Measurements from ENCODE around the gene DALRD3. TPM values are rescaled to one million over a fixed set of nuclear protein-coding genes. Genes with fewer than 3 reads are reported as not detected.

Gene DALRD3, protein sequence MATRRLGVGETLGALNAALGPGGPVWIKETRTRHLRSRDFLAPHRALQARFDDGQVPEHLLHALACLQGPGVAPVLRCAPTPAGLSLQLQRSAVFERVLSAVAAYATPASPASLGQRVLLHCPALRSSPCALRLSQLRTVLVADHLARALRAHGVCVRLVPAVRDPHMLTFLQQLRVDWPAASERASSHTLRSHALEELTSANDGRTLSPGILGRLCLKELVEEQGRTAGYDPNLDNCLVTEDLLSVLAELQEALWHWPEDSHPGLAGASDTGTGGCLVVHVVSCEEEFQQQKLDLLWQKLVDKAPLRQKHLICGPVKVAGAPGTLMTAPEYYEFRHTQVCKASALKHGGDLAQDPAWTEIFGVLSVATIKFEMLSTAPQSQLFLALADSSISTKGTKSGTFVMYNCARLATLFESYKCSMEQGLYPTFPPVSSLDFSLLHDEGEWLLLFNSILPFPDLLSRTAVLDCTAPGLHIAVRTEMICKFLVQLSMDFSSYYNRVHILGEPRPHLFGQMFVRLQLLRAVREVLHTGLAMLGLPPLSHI
- total RNA-seq, result 10 to 100 TPM; 24.8 to 29.8 TPM

DNA sequence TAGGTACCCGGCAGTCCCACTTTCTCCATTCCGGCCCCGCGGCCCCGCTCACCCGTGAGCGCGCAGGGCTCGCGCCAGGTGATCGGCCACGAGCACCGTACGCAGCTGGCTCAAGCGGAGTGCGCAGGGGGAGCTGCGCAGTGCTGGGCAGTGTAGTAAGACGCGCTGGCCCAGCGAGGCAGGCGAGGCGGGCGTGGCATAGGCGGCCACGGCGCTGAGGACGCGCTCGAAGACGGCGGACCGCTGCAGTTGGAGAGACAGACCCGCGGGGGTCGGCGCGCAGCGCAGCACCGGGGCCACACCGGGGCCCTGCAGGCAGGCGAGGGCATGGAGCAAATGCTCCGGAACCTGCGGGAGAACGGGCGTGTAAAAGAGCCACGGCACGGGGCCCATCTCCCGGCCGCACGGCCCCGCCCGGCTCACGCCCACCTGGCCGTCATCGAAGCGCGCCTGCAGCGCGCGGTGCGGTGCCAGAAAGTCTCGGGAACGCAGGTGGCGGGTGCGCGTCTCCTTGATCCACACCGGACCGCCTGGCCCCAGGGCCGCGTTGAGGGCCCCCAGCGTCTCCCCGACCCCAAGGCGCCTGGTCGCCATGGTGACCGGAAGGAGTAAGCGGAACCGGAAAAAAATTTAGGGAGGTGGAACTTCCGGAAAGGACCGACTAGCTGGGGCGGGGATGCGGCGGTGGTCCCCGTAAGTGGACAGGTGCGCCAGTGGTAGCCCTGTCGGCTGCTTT is at the start of gene DALRD3:
Gene DALRD3 (minus strand): TSS at position 610 of the 736 bp plus-strand sequence. CDS start 16 bp downstream, at position 594.
- DNase-seq (peak; percentile 76), ATAC-seq (replicated peaks in 1 of 2) (peak; percentile 9 to 14)
- Mint-ChIP-seq H3K36me3 (ENCODE audit: insufficient read depth in 2 of 2) (peaks cover 7 to 10% of the 10 kb centered on the region in 2 donors), H3K27me3 (ENCODE audit: low read depth) (no peaks in the 10 kb centered on the region), H3K9me3 (no peaks in the 10 kb centered on the region), H3K27ac (peak within 1 kb of the TSS; percentile 85), H3K4me1 (ENCODE audit: low read depth) (peaks cover 44% of the 10 kb centered on the region), H3K4me3 (peak within 1 kb of the TSS; percentile 91 to 94)

DNA sequence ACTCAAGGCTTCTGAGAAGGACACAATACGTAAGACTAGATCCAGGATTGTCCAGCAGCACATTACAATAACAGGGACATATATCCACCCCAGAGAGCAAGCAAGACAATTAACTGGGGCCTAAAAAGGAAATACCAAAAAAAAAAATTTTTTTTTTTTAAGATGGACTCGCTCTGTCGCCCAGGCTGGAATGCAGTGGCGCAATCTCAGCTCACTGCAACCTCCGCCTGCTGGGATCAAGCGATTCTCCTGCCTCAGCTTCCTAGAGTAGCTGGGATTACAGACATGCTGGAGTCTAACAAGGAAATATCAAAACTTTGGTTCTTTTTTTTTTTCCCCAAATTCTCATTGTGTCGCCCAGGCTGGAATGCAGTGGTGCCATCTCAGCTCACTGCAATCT is 39.6 kb upstream of the DALRD3 start:
- H3K4me3 Mint-ChIP-seq, result no peak overlapping the region
- H3K4me1 Mint-ChIP-seq (ENCODE audit: low read depth), result no peaks in the 10 kb centered on the region
- DNase-seq, result no peak
- peaks cover 4 to 19% of the 10 kb centered on the region in 2 donors for H3K36me3 Mint-ChIP-seq (ENCODE audit: insufficient read depth in 2 of 2)
- no peaks in the 10 kb centered on the region for H3K27me3 Mint-ChIP-seq (ENCODE audit: low read depth)
- ATAC-seq (replicated peaks in 1 of 2), result no peak
- no peak overlapping the region for H3K27ac Mint-ChIP-seq
- no peaks in the 10 kb centered on the region for H3K9me3 Mint-ChIP-seq

DNA sequence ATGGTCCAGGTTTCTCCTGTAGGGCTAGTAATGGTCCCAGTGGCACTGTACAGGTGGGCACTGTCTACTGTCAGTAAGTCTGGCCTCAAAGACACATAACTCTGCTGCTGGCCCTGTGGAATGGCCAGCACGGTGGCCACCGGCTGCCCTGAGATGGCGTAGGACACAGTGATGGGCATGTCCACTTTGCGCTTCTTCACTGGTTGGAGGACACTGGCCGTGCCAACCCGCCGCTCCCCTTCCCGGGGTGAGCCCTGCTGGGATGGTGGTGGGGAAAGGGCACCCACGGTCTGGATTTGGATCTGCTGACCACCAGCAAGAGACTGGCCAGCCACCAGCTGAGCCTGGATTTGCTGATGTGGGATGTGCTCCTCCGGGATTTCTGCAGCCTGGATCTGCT is 38.9 kb upstream of the DALRD3 start:
- Mint-ChIP-seq H3K4me1 (ENCODE audit: low read depth) (no peaks in the 10 kb centered on the region), H3K27ac (no peak overlapping the region), H3K4me3 (no peak overlapping the region), H3K27me3 (ENCODE audit: low read depth) (no peaks in the 10 kb centered on the region), H3K9me3 (no peaks in the 10 kb centered on the region), H3K36me3 (ENCODE audit: insufficient read depth in 2 of 2) (peaks cover 7 to 20% of the 10 kb centered on the region in 2 donors)
- DNase-seq (no peak), ATAC-seq (replicated peaks in 1 of 2) (no peak)

DNA sequence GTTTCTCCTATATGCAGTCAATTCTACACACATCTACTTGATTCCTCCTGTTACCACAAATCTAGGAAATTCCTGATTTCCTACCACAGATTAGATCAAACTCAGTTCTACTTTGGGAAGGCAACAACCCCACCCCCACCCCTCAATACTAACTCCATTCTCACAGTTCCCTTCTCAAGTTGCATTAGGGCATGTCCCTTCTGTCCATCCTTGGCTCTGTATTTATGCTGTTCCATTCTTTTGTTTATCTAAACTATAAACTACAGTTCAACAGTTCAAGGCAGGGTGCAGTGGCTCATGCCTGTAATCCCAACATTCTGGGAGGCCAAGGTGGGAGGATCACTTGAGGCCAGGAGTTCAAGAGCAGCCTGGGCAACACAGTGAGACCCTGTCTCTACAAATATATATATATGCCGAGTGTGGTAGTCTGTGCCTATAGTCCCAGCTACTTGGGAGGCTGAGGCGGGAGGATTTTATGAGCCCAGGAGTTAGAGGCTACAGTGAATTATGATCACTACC is 36.0 kb upstream of the DALRD3 start:
- Mint-ChIP-seq H3K36me3 (ENCODE audit: insufficient read depth in 2 of 2) (peaks cover 9 to 29% of the 10 kb centered on the region in 2 donors), H3K4me3 (no peak overlapping the region), H3K27ac (no peak overlapping the region), H3K27me3 (ENCODE audit: low read depth) (no peaks in the 10 kb centered on the region), H3K4me1 (ENCODE audit: low read depth) (no peaks in the 10 kb centered on the region), H3K9me3 (no peaks in the 10 kb centered on the region)
- DNase-seq (no peak), ATAC-seq (replicated peaks in 1 of 2) (no peak)

DNA sequence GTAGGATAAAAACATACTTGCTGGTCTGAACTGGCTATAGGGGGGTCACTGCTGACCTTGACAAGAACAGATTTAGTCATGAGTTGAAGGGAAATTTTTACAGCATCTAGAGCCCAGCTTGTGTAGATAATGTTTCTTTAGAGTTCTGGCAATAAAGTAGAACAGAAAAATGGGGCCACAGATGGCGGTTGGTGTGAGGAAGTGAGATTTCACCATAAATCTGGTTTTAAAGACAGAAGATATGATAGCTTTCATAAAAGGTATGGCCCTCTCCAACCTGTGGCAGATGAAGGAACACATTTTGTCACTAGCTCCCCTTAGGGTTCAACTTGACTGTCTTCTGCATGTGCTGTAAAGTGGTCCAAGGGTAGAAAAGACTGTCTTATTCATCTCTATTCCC is 35.2 kb upstream of the DALRD3 start:
- no peak for DNase-seq
- ATAC-seq (replicated peaks in 1 of 2), result no peak
- Mint-ChIP-seq H3K4me1 (ENCODE audit: low read depth) (no peaks in the 10 kb centered on the region), H3K9me3 (no peaks in the 10 kb centered on the region), H3K4me3 (no peak overlapping the region), H3K27ac (peak overlapping the region; percentile 62), H3K27me3 (ENCODE audit: low read depth) (no peaks in the 10 kb centered on the region), H3K36me3 (ENCODE audit: insufficient read depth in 2 of 2) (peaks cover 9 to 27% of the 10 kb centered on the region in 2 donors)

DNA sequence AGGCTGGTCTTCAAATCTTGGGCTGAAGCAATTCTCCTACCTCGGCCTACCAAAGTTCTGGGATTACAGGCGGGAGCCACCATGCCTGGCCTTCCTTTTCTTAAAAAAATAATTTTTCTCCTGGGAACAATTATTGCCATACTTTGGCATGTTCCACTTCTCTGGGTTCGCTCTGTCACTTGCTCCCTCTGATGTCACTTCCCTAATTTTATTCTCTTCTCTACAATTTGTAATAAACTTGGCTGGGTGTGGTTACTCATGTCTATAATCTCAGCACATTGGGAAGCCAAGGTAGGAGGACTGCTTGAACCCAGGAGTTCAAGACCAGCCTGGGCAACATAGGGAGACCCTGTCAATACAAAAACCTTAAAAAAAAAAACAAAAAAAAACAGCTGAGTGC is 16.9 kb upstream of the DALRD3 start:
- Mint-ChIP-seq H3K27ac (peak overlapping the region; percentile 80), H3K9me3 (no peaks in the 10 kb centered on the region), H3K27me3 (ENCODE audit: low read depth) (no peaks in the 10 kb centered on the region), H3K4me1 (ENCODE audit: low read depth) (peaks cover 7% of the 10 kb centered on the region), H3K36me3 (ENCODE audit: insufficient read depth in 2 of 2) (peaks cover 3 to 17% of the 10 kb centered on the region in 2 donors), H3K4me3 (no peak overlapping the region)
- DNase-seq, result no peak
- ATAC-seq (replicated peaks in 1 of 2), result no peak

DNA sequence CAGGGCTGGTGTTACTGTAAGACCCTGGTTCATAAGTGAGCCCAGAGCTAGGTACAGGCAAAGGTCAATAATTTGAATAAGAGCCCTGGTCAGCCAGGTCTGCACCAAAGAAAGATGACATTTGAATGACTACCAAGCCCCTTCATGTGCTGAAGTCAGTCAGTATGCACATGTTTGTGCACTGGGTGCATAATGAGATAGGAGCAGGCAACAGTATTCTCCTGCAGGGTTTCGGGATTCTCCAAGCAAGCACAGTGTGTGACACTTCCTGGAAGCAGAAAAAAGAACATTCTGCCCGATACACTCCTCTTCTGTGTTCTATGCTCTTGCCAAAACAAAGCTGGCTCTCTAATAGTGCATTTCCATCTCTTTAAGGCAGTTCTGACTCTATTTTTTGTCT is 16.3 kb upstream of the DALRD3 start:
- no peak overlapping the region for H3K4me3 Mint-ChIP-seq
- no peak for ATAC-seq (replicated peaks in 1 of 2)
- DNase-seq, result no peak
- H3K9me3 Mint-ChIP-seq, result no peaks in the 10 kb centered on the region
- no peaks in the 10 kb centered on the region for H3K27me3 Mint-ChIP-seq (ENCODE audit: low read depth)
- H3K36me3 Mint-ChIP-seq (ENCODE audit: insufficient read depth in 2 of 2), result peaks cover 3 to 17% of the 10 kb centered on the region in 2 donors
- H3K4me1 Mint-ChIP-seq (ENCODE audit: low read depth), result peaks cover 13% of the 10 kb centered on the region
- H3K27ac Mint-ChIP-seq, result no peak overlapping the region

DNA sequence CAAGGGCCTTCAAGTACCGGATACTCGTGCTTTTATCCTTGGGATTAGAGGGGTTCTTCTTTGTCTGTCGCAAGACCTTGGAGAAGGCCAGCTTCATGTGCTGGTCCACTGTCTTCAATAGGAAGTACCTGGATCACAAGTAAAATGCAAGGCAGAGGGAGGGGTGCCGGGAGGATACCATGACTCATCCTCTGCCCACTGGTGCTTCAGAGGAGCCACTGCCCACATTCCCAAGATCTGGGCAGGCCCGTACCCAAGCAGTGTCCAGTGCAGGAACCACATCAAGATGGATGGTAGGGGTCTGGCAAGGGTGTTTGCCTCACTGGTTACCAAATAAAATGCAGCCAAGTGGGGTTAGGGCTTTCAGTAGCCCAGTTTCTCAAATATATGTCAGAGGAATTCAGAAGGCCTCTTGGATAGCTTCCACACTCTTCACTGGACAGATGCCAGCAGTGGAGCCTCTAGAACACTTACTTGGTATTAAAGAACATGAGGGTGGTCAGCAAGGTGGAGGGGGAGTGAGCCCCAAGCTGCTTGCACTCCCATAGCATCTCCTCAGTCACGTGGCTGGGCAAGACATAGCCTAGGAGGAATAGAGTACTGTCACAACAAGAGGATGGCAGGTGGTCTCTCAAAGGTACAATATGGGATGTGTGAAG is 14.4 kb upstream of the DALRD3 start:
- DNase-seq, result no peak
- no peaks in the 10 kb centered on the region for H3K9me3 Mint-ChIP-seq
- peaks cover 32% of the 10 kb centered on the region for H3K4me1 Mint-ChIP-seq (ENCODE audit: low read depth)
- no peak overlapping the region for H3K4me3 Mint-ChIP-seq
- no peaks in the 10 kb centered on the region for H3K27me3 Mint-ChIP-seq (ENCODE audit: low read depth)
- H3K27ac Mint-ChIP-seq, result no peak overlapping the region
- no peak for ATAC-seq (replicated peaks in 1 of 2)
- H3K36me3 Mint-ChIP-seq (ENCODE audit: insufficient read depth in 2 of 2), result peaks cover 6 to 21% of the 10 kb centered on the region in 2 donors

DNA sequence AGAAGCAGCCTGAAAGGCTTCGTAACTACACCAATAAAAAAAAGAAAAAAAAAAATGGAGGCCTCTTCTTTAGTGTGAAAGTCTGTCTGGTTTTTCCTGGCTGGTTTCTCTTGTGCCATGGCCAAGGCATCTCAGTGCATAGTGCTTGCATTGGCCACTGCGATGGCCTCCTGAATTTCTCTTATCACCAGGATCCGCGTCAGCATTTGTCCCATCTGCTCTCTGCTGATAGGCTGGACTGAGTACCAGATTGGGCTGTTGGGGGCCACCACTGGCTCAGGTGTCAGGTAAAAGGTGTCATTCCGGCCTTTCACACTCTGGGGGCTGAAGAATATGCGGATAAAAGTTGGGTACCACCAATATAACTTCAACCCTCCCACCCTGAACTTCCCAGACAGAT is 11.9 kb upstream of the DALRD3 start:
- Mint-ChIP-seq H3K9me3 (no peaks in the 10 kb centered on the region), H3K27me3 (ENCODE audit: low read depth) (no peaks in the 10 kb centered on the region), H3K36me3 (ENCODE audit: insufficient read depth in 2 of 2) (peaks cover 7 to 35% of the 10 kb centered on the region in 2 donors), H3K27ac (no peak overlapping the region), H3K4me3 (no peak overlapping the region), H3K4me1 (ENCODE audit: low read depth) (peaks cover 57% of the 10 kb centered on the region)
- ATAC-seq (replicated peaks in 1 of 2) (no peak), DNase-seq (no peak)

DNA sequence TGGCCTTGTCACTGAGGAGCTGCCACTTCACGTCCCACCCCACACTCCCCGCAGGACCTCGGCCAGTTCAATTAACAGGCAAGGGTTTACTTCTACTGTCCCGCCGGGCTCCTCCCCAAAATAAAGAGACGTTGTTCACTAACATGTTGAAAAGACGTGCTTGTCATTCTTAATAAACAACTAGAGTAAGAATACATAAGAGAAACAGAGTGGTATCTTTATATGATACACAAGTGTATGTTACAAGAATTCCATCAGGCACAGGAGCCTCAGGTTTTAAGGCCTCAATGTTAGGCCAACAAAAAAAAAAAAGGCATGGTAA is 11.1 kb upstream of the DALRD3 start:
- H3K36me3 Mint-ChIP-seq (ENCODE audit: insufficient read depth in 2 of 2), result peaks cover 7 to 37% of the 10 kb centered on the region in 2 donors

DNA sequence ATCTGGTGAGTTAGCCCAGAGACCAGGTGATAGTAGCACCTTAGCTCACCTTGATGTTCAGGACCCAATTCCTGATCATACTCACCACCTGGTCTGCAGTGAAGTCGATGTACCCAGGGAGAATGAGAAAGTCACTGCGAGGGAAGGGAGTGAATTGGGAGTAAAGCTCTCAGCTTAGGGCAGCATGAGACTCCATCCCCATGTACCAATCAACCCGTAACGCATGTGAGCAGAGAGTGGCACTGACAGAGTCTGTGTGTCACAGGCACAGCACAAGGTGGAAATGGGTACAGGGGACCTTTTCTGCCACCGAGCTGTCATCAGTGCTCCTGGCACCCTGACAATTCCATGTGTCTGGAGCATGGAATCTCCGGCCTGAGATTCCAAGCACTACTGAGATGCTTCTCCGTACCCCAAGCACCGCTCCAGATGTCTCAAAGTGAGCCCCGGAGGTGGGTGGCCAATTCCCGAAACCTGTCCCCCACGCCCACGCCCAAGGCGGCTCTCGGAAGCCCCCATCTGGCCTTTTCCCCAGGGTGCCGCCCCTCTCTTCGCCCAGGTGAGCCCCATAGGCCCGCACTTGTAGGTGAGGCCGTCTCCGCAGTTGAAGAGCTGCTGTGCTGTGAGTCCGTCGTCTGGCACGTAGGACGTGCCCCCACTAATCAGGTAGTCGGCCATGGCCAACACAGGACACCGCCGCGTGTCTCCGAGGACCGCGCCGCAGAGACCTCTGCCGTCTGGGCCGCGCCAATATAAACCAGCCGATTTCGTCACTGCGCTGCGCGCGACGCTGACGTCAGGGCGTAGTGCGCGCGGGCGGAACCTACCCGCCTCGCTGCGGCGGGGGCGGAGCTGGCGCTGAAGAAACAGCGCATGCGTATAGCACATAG is 10.5 kb upstream of the DALRD3 start, which contains the start of gene IMPDH2:
Gene IMPDH2 (minus strand): TSS at position 726 of the 890 bp plus-strand sequence. CDS start 48 bp downstream, at position 678.
- Mint-ChIP-seq H3K4me3 (peak within 1 kb of the TSS; percentile 95 to 96), H3K27ac (peak within 1 kb of the TSS; percentile 95), H3K27me3 (ENCODE audit: low read depth) (no peaks in the 10 kb centered on the region), H3K4me1 (ENCODE audit: low read depth) (peaks cover 66% of the 10 kb centered on the region), H3K36me3 (ENCODE audit: insufficient read depth in 2 of 2) (peaks cover 7 to 39% of the 10 kb centered on the region in 2 donors), H3K9me3 (no peaks in the 10 kb centered on the region)
- ATAC-seq (replicated peaks in 1 of 2) (peak; percentile 93 to 95), DNase-seq (peak; percentile 94 to 97)

More for the DNA sequence above, 11.1 kb upstream of the DALRD3 start:
- Mint-ChIP-seq H3K4me1 (ENCODE audit: low read depth) (peaks cover 60% of the 10 kb centered on the region), H3K9me3 (no peaks in the 10 kb centered on the region), H3K27me3 (ENCODE audit: low read depth) (no peaks in the 10 kb centered on the region), H3K27ac (peak overlapping the region; percentile 95), H3K4me3 (peak overlapping the region; percentile 95 to 96)
- DNase-seq (no peak), ATAC-seq (replicated peaks in 1 of 2) (no peak)

DNA sequence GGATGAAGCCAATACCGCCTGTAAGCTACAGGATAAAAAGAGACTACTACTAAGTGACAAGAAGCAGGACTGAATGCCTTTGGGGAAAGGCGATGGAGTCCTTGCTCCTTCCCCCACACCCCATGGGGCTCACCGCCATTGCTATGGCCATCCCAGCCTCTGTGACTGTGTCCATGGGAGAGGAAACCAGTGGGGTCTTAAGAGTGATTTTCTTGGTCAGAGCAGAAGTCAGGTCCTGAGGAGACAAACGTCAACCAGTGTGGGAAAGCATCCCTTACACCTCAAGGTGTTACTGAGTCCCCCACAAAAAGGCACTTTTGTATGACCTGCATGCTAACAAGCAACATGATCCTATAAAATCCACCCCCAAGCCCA is 9.9 kb upstream of the DALRD3 start:
- Mint-ChIP-seq H3K27ac (peak overlapping the region; percentile 95), H3K27me3 (ENCODE audit: low read depth) (no peaks in the 10 kb centered on the region), H3K4me1 (ENCODE audit: low read depth) (peaks cover 72% of the 10 kb centered on the region), H3K4me3 (peak overlapping the region; percentile 95 to 96), H3K9me3 (no peaks in the 10 kb centered on the region), H3K36me3 (ENCODE audit: insufficient read depth in 2 of 2) (peaks cover 7 to 43% of the 10 kb centered on the region in 2 donors)
- ATAC-seq (replicated peaks in 1 of 2) (no peak), DNase-seq (no peak)
